DND-41 (cell line): ENCODE results near the gene TPI1.

Experiments used
- ATAC-seq: fragments of 200-7000 bp; cut with Tn5 transposase; 3 replicates; pipeline ENCODE4 v1.9.1; 2021; ENCODE audit warnings: low read depth; ENCODE audit not compliant: insufficient read depth
- DNase-seq: peaks from one replicate; pipeline ENCODE4 v3.0.0-alpha.2; 2020
- H2AFZ ChIP-seq: 2 replicates; pipeline ENCODE4 v1.6.0; 2012; ENCODE audit warnings: low read depth, low read length
- H3K27ac ChIP-seq: 2 replicates; pipeline ENCODE4 v1.5.1; 2012; ENCODE audit warnings: low read length, inconsistent platforms
- H3K27me3 ChIP-seq: fragments of 200-600 bp; sonication (generic); 2 replicates; pipeline ENCODE4 v1.6.0; 2012; ENCODE audit warnings: low read length, mild to moderate bottlenecking, inconsistent platforms; ENCODE audit not compliant: insufficient read depth, poor library complexity
- H3K36me3 ChIP-seq: 2 replicates; pipeline ENCODE4 v1.5.1; 2012; ENCODE audit warnings: low read length, inconsistent platforms; ENCODE audit not compliant: insufficient read depth
- H3K4me1 ChIP-seq: 2 replicates; pipeline ENCODE4 v1.5.1; 2012; ENCODE audit warnings: mild to moderate bottlenecking, low read length; ENCODE audit not compliant: insufficient read depth
- H3K4me2 ChIP-seq: 2 replicates; pipeline ENCODE4 v1.6.0; 2012; ENCODE audit warnings: mild to moderate bottlenecking, moderate library complexity, low read length, inconsistent platforms; ENCODE audit not compliant: insufficient read depth
- H3K4me3 ChIP-seq, 2 experiments: fragments of 200-600 bp in 1 of 2; shearing (Covaris generic) in 1 of 2; 2 replicates each; pipeline ENCODE4 v1.5.1; 2012 to 2016; ENCODE audit warnings: inconsistent platforms in 2 of 2, low read length in 2 of 2, mild to moderate bottlenecking in 2 of 2, low read depth in 1 of 2, moderate library complexity in 1 of 2
- H3K79me2 ChIP-seq: 2 replicates; pipeline ENCODE4 v1.6.0; 2012; ENCODE audit warnings: low read length, inconsistent platforms; ENCODE audit not compliant: insufficient read depth
- H3K9ac ChIP-seq: 2 replicates; pipeline ENCODE4 v1.6.0; 2012; ENCODE audit warnings: low read depth, mild to moderate bottlenecking, inconsistent platforms, low read length, moderate library complexity
- H3K9me3 ChIP-seq: 2 replicates; pipeline ENCODE4 v1.5.1; 2012; ENCODE audit warnings: low read length, moderate library complexity, mild to moderate bottlenecking, inconsistent platforms; ENCODE audit not compliant: insufficient read depth, severe bottlenecking
- H4K20me1 ChIP-seq: 2 replicates; pipeline ENCODE4 v1.6.0; 2012; ENCODE audit warnings: low read length; ENCODE audit not compliant: insufficient read depth
- EZH2 ChIP-seq: IDR thresholded peaks from 3 replicates; pipeline ENCODE4 v1.6.1; 2012; ENCODE audit warnings: borderline replicate concordance, low read depth, mild to moderate bottlenecking, moderate library complexity, low read length, inconsistent platforms; ENCODE audit not compliant: severe bottlenecking
- TF ChIP-seq, protein P1 (sequence below): IDR thresholded peaks from 2 replicates; pipeline ENCODE4 v1.5.1; 2012; ENCODE audit warnings: borderline replicate concordance, low read length, moderate library complexity, mild to moderate bottlenecking; ENCODE audit not compliant: poor library complexity, severe bottlenecking; ENCODE audit errors: extremely low read depth

TPI1 gene

DNA sequence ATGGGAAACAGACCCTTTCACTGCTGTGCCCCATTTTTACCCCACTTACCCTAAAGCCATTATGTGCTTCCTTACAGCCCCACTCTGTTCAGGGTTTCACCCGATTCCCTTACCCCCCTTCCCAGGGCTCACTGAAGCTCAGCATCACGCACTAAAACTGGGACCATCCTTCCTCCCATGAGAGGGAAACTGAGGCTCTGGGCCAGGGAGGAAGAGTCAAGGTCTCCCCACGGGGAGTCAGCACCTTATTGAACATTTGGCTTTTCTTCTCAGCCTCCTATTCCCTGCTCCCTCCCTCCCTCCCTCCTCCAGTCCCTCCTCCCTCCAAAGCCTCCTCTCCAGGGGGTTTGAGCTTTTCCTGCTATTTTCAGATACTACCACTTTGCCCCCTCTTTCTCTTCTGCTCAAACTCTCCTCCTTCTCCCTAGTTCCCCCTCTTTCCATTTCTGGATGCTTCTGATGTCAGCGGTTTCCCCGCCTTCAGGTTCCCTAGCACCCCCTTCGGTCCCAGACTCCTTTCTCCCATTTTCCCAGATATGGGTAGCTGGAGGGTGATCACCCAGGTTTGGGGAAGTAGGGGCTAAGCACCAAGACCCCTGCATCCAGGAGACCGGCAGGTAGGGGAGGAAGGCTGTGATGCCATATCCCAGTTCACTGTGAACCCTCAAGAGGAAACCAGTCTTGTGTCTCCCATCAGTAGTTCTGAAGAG, 44.8 kb upstream of the TPI1 start:
- no peaks in the 10 kb centered on the region for H3K79me2 ChIP-seq
- peaks cover 69% of the 10 kb centered on the region for H3K27me3 ChIP-seq

DNA sequence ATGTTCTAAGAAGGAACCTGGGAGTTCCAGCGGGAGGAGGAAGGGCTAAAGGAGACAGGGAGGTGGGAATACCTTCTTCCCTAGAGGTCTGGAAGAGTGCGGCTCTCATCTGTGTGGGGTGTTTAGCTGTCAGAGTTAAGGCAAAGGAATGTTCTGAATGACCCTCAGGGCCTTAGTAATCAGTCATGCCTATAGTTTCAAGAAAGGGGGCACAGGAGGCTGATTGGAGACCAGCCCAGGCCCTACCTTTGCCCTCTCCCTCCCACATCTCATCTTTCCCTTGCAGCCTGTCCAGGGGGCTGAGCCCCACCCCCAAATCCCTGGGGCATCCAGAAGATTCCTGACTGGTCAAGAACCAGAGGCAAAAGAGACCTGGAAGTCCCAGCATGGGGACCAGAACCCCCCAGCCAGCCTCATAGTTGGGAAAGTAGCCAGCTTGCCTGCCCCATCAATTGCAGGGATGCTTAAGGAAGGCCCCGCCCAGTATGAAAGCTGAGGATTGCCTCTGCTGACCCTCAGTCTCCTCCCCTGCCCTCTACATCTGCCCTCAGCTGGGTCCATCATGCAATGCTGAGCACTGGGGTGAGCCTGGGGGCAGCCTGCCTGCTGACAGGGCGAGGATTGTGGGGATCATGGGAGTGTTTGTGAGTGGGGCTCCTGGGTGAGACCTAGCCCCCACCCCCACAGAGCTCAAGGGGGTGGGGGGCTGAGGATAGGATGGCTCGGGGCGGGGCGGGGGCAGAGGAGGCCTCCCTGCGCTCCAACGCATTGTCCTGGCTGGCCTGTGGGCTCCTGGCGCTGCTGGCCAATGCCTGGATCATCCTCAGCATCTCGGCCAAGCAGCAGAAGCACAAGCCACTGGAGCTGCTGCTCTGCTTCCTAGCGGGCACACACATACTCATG, 43.9 kb upstream of the TPI1 start:
- no peak for TF ChIP-seq EZH2
- TF ChIP-seq, protein P1, sequence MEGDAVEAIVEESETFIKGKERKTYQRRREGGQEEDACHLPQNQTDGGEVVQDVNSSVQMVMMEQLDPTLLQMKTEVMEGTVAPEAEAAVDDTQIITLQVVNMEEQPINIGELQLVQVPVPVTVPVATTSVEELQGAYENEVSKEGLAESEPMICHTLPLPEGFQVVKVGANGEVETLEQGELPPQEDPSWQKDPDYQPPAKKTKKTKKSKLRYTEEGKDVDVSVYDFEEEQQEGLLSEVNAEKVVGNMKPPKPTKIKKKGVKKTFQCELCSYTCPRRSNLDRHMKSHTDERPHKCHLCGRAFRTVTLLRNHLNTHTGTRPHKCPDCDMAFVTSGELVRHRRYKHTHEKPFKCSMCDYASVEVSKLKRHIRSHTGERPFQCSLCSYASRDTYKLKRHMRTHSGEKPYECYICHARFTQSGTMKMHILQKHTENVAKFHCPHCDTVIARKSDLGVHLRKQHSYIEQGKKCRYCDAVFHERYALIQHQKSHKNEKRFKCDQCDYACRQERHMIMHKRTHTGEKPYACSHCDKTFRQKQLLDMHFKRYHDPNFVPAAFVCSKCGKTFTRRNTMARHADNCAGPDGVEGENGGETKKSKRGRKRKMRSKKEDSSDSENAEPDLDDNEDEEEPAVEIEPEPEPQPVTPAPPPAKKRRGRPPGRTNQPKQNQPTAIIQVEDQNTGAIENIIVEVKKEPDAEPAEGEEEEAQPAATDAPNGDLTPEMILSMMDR = no peak
- Histone ChIP-seq H2AFZ (no peak overlapping the region), H3K79me2 (no peaks in the 10 kb centered on the region), H4K20me1 (peaks cover 14% of the 10 kb centered on the region; the same call in 1 of the 2 replicates), H3K27me3 (peaks cover 76% of the 10 kb centered on the region), H3K4me2 (no peak overlapping the region), H3K4me3 (no peak overlapping the region), H3K9me3 (no peaks in the 10 kb centered on the region), H3K9ac (no peak overlapping the region), H3K27ac (no peak overlapping the region), H3K36me3 (no peaks in the 10 kb centered on the region), H3K4me1 (peaks cover 22% of the 10 kb centered on the region)
- ATAC-seq (no peak), DNase-seq (no peak)

More for the DNA sequence above, 44.8 kb upstream of the TPI1 start:
- Histone ChIP-seq H3K9me3 (no peaks in the 10 kb centered on the region), H3K4me1 (peaks cover 20% of the 10 kb centered on the region), H4K20me1 (peaks cover 14% of the 10 kb centered on the region), H3K9ac (no peak overlapping the region), H3K36me3 (no peaks in the 10 kb centered on the region), H3K27ac (no peak overlapping the region), H3K4me2 (peak overlapping the region; percentile 65), H3K4me3 (peak overlapping the region in 1 of 2 experiments; percentile 51; a peak in 1 of 4 replicates), H2AFZ (no peak overlapping the region)
- no peak for ATAC-seq
- DNase-seq = no peak
- TF ChIP-seq EZH2 = no peak
- TF ChIP-seq, protein P1 = no peak

DNA sequence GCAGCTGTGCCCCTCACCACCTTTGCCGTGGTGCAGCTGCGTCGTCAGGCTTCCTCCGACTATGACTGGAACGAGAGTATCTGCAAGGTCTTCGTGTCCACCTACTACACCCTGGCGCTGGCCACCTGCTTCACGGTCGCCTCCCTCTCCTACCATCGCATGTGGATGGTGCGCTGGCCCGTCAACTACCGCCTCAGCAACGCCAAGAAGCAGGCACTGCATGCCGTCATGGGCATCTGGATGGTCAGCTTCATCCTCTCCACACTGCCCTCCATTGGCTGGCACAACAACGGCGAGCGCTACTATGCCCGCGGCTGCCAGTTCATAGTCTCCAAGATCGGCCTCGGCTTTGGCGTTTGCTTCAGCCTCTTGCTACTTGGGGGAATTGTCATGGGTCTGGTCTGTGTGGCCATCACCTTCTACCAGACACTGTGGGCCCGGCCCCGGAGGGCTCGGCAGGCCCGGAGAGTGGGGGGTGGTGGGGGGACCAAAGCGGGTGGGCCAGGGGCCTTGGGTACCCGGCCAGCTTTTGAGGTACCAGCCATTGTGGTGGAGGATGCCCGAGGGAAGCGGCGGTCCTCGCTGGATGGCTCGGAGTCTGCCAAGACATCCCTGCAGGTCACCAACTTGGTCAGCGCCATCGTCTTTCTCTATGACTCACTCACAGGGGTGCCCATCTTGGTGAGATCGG, 43.1 kb upstream of the TPI1 start:
- no peak overlapping the region for H2AFZ ChIP-seq
- no peak overlapping the region for H3K9ac ChIP-seq
- H3K27me3 ChIP-seq = peaks cover 84% of the 10 kb centered on the region
- peaks cover 30% of the 10 kb centered on the region for H3K4me1 ChIP-seq
- H3K27ac ChIP-seq = no peak overlapping the region
- no peaks in the 10 kb centered on the region for H3K36me3 ChIP-seq
- ATAC-seq (no peak), DNase-seq (no peak)
- H3K4me2 ChIP-seq = no peak overlapping the region
- H3K4me3 ChIP-seq = no peak overlapping the region
- TF ChIP-seq, protein P1 = no peak
- no peak for TF ChIP-seq EZH2
- no peaks in the 10 kb centered on the region for H3K79me2 ChIP-seq
- peaks cover 14% of the 10 kb centered on the region; the same call in 1 of the 2 replicates for H4K20me1 ChIP-seq
- H3K9me3 ChIP-seq = no peaks in the 10 kb centered on the region
